Breast epithelium (tissue), 3 donors: ENCODE measurements around the gene FYB2.

ENCODE experiments used
- CTCF ChIP-seq, 3 donors: fragments of 450-650 bp; IDR thresholded peaks; one replicate each; pipeline ENCODE4 v1.5.1; 2016 to 2017; ENCODE audit warnings: antibody characterized with exemption in 3 of 3, mild to moderate bottlenecking in 3 of 3, moderate library complexity in 3 of 3
- POLR2A ChIP-seq: fragments of 450-650 bp; IDR thresholded peaks from one replicate; pipeline ENCODE4 v1.6.1; 2016; ENCODE audit warnings: antibody characterized with exemption, mild to moderate bottlenecking, moderate library complexity
- POLR2AphosphoS5 ChIP-seq, 3 donors: sonication (generic); formaldehyde crosslinking; IDR thresholded peaks; one replicate each; pipeline ENCODE4 v1.6.1; 2017; ENCODE audit warnings: antibody characterized with exemption in 3 of 3

GRCh38 chr1:56830052-56830451, 10.8 kb upstream of the FYB2 start:
- TF ChIP-seq POLR2AphosphoS5 (IDR thresholded peaks at IDR 0.05) (no peak), CTCF (IDR thresholded peaks at IDR 0.05) (no peak), POLR2A (no peak)
